Measurements from ENCODE around the gene MDM1.

GRCh38 chr12:68264857-68265256 lies 67.3 kb downstream of the MDM1 start:
- TF ChIP-seq POLR2AphosphoS5 (IDR thresholded peaks at IDR 0.05) (no peak), CTCF (IDR thresholded peaks at IDR 0.05) (no peak), EP300 (IDR thresholded peaks at IDR 0.05) (no peak), POLR2A (IDR thresholded peaks at IDR 0.05) (no peak)
